Activated effector memory CD4-positive, alpha-beta T cell treated with Interleukin-2 at 50 U/mL for 16 hours (primary cell): ENCODE data around the gene CCDC83.
"Not testable (repeated sequence)": the region's sequence is repeated elsewhere in the genome, so short reads cannot be mapped to it uniquely, and the experiment has no call there.

Source experiments
- DNase-seq: peaks from one replicate; pipeline ENCODE4 v3.0.0-alpha.2; 2020

Gene CCDC83

GRCh38 chr11:85840932-85841331 lies 14.3 kb upstream of the CCDC83 start:
- not testable (repeated sequence) for DNase-seq

- DNase-seq, result no peak
These were observed 11.3 kb upstream of the CCDC83 start for GRCh38 chr11:85843929-85844328.

- DNase-seq, result no peak
These were observed 10.6 kb upstream of the CCDC83 start for GRCh38 chr11:85844439-85845123.

GRCh38 chr11:85845124-85845631 lies 10.0 kb upstream of the CCDC83 start:
- no peak for DNase-seq

GRCh38 chr11:85847436-85847835 lies 7.7 kb upstream of the CCDC83 start:
- DNase-seq, result no peak

GRCh38 chr11:85848006-85848405 lies 7.2 kb upstream of the CCDC83 start:
- DNase-seq, result no peak

- DNase-seq, result no peak
These were observed 6.6 kb upstream of the CCDC83 start for GRCh38 chr11:85848556-85848955.

GRCh38 chr11:85852754-85853153 lies 2.4 kb upstream of the CCDC83 start:
- not testable (repeated sequence) for DNase-seq

- DNase-seq, result not testable (repeated sequence)
These were observed 1.6 kb upstream of the CCDC83 start for GRCh38 chr11:85853541-85853940.

GRCh38 chr11:85854212-85854556 lies 999 bp upstream of the CCDC83 start:
- no peak for DNase-seq

GRCh38 chr11:85854557-85855340 lies 434 bp upstream of the CCDC83 start:
- peak; percentile 89 for DNase-seq

GRCh38 chr11:85857098-85857497 lies 1.9 kb downstream of the CCDC83 start:
- no peak for DNase-seq

GRCh38 chr11:85859541-85859940 lies 4.4 kb downstream of the CCDC83 start:
- DNase-seq, result not testable (repeated sequence)

- DNase-seq, result no peak
These were observed 8.7 kb downstream of the CCDC83 start for GRCh38 chr11:85863855-85864254.

- DNase-seq, result no peak
These were observed 11.1 kb downstream of the CCDC83 start for GRCh38 chr11:85866137-85866827.

GRCh38 chr11:85867751-85868150 lies 12.6 kb downstream of the CCDC83 start:
- no peak for DNase-seq

- no peak for DNase-seq
These were observed 14.6 kb downstream of the CCDC83 start for GRCh38 chr11:85869781-85870180.

GRCh38 chr11:85874265-85874664 lies 19.1 kb downstream of the CCDC83 start:
- DNase-seq, result no peak

- no peak for DNase-seq
These were observed 20.3 kb downstream of the CCDC83 start for GRCh38 chr11:85875505-85875904.

- no peak for DNase-seq
These were observed 29.4 kb downstream of the CCDC83 start for GRCh38 chr11:85884581-85885021.

GRCh38 chr11:85886089-85887056 lies 31.2 kb downstream of the CCDC83 start:
- no peak for DNase-seq

- DNase-seq, result no peak
These were observed 33.9 kb downstream of the CCDC83 start for GRCh38 chr11:85889108-85889507.
